Lower leg skin (tissue), 4 donors: Measurements from ENCODE around the gene TCL1B. TPM values are rescaled to one million over a fixed set of nuclear protein-coding genes. Genes with fewer than 3 reads are reported as not detected.

ENCODE experiments used
- DNase-seq, 2 donors: peaks; one replicate each; pipeline ENCODE4 v3.0.0-alpha.2; 2019; ENCODE audit warnings: low spot score in 2 of 2
- H3K4me3 ChIP-seq: fragments of 200-600 bp; sonication (generic); 2 replicates; pipeline ENCODE4 v1.5.1; 2017; ENCODE audit warnings: mild to moderate bottlenecking, low read depth; ENCODE audit not compliant: poor library complexity, severe bottlenecking
- POLR2A ChIP-seq, 2 donors: fragments of 450-650 bp; IDR thresholded peaks; one replicate each; pipeline ENCODE4 v1.6.1; 2016 to 2017; ENCODE audit warnings: antibody characterized with exemption in 2 of 2, mild to moderate bottlenecking in 1 of 2, moderate library complexity in 1 of 2
- WGBS, 2 donors: methylation state at CpG; one replicate each; pipeline ENCODE4 v1.1.5; 2018; 5-methylcytosine and 5-hydroxymethylcytosine counted together
- intact Hi-C: fragments of 100-400 bp; cut with DNase I; formaldehyde crosslinking; loops from one replicate; pipeline ENCODE4 v1.15.0; 2023; ENCODE audit warnings: low total_unique reads
- total RNA-seq, 4 donors: library from RNA; depleted of rRNA; stranded (reverse); fragments of >200 nt; gene quantifications; one replicate each; pipeline ENCODE4 v1.1.0, GENCODE V29; 2016
- TF ChIP-seq, protein P1 (sequence below), 3 donors: fragments of 450-650 bp; IDR thresholded peaks; one replicate each; pipeline ENCODE4 v1.5.1; 2016; ENCODE audit warnings: antibody characterized with exemption in 3 of 3, mild to moderate bottlenecking in 3 of 3, moderate library complexity in 2 of 3

The TCL1B gene
- total RNA-seq, 4 donors from 2014 or later, result not detected

DNA sequence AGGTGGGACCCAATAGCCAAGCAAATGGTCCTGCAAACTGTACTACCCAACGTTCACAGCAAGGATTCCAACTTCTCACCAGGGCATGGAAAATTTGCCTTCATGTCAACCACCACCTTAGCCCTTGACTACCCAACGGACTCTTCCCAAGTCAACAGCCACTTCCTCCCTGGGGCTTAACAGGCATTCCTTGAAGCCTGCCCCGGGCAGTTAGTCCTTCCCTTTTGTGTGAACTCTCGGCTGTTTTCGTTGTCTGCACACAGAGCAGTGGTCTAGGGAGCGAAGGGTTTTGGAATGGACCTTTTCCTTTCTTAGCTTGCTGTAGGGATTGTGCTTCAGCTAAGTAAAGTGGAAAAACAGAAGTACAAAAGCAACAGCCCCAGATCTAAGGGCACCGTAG is 35.2 kb upstream of the TCL1B start:
- DNase-seq, result no peak
- H3K4me3 ChIP-seq, result no peak overlapping the region
- intact Hi-C loops, result no loop called here
- 66 to 77% methylated on average over 7 of the region's 7 CpGs for WGBS, 2 donors
- TF ChIP-seq, protein P1, sequence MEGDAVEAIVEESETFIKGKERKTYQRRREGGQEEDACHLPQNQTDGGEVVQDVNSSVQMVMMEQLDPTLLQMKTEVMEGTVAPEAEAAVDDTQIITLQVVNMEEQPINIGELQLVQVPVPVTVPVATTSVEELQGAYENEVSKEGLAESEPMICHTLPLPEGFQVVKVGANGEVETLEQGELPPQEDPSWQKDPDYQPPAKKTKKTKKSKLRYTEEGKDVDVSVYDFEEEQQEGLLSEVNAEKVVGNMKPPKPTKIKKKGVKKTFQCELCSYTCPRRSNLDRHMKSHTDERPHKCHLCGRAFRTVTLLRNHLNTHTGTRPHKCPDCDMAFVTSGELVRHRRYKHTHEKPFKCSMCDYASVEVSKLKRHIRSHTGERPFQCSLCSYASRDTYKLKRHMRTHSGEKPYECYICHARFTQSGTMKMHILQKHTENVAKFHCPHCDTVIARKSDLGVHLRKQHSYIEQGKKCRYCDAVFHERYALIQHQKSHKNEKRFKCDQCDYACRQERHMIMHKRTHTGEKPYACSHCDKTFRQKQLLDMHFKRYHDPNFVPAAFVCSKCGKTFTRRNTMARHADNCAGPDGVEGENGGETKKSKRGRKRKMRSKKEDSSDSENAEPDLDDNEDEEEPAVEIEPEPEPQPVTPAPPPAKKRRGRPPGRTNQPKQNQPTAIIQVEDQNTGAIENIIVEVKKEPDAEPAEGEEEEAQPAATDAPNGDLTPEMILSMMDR (IDR thresholded peaks at IDR 0.05), result no peak

DNA sequence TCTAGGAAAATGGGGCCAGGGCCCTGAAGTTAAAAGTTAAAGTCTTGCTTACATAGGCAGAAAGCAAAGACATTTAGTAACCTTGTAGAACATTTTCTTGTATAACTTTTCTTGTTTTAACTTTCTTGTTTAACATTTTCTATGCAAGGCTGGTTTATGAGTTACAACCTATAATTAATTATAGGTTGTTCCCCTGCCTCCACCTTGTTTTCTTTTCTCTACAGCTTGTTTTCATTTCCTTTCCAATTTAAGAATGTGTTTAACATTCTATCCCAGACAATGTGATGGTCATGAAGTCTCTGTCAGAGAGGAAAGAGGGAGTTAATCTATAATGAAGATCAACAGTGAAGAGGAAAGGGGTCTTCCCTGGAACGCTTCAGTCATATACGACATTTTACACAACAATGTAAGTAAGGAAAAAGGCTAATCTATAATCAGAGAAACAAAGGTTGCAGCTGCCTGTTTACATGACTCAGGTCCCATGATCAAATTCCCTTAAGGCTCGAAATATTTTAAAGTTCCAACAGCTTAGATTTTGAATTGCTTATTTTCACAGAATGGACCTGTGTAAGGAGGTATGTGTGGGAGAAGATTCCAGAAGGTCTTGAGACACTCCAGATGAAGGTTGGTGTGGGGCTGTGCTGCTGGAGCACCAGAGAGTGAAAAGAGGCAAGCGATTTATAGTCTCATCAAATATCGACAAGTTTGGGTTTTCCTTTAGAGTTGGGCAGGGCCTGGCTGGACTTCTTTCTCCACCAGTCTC is 34.2 kb upstream of the TCL1B start:
- no peak for TF ChIP-seq POLR2A (IDR thresholded peaks at IDR 0.05)
- TF ChIP-seq, protein P1 (IDR thresholded peaks at IDR 0.05), result no peak
- H3K4me3 ChIP-seq, result no peak overlapping the region
- 35 to 48% methylated on average over 5 of the region's 5 CpGs for WGBS, 2 donors
- intact Hi-C loops, result no loop called here
- DNase-seq, result no peak

DNA sequence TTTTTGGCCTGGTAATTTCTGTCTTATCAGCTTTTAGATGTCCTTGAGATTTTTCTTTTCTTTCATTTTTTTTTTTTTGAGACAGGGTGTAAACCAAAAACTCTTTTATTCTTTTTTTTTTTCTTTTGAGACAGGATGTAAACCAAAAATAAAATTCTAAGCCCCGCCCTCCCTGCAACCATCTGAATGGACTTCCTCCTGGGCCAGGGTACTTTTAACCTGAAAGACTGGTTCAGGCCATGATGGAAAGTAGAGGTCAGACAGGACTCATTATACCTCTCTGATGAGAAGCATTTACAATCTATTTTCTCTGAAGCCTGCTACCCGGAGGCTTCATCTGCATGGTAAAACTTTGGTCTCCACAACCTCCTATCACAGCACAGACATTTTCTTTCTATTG is 33.5 kb upstream of the TCL1B start:
- no peak overlapping the region for H3K4me3 ChIP-seq
- TF ChIP-seq, protein P1 (IDR thresholded peaks at IDR 0.05), result no peak
- no peak for TF ChIP-seq POLR2A (IDR thresholded peaks at IDR 0.05)
- intact Hi-C loops, result no loop called here
- WGBS, 2 donors, result 68 to 79% methylated on average over 2 of the region's 2 CpGs
- DNase-seq, result no peak

DNA sequence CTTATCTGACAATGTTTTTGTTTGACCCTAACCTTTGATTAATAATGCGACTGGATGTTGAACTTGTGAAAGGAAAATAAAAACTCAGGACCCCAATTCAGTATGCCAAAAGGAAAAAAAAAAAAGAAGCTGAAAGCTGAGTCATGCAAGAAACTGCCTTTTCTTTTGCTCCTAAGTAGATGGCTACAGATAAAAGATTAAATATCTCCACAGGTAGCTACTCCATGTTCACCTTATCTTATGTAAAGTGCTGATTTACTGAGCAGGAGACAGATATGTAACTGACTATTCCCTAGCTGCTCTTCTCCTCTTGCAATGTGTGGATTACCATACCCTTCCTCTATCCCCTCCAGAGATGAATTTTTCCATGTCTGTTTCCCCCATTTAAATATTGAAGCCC is 30.8 kb upstream of the TCL1B start:
- H3K4me3 ChIP-seq, result no peak overlapping the region
- intact Hi-C loops, result no loop called here
- 88 to 91% methylated on average over 1 of the region's 1 CpG for WGBS, 2 donors
- TF ChIP-seq POLR2A (IDR thresholded peaks at IDR 0.05), result no peak
- TF ChIP-seq, protein P1 (IDR thresholded peaks at IDR 0.05), result no peak
- no peak for DNase-seq

DNA sequence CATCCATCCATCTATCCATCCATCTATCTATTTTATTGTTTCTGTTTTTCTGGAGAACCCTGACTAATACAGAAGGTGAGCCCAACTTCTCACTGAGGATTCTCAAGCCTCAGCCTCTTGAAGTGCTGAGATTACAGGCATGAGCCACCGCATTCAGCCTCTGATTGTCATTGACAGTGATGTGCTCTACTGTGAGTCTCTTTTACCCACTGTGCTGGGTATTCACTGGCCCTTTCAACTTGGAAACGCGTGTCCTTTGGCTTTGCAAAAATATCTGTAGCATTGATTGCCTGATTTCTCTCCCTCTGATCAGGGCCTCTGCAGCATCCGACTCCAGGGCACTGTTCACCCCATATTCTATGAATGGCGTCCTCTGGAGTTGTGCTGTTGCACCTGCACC is 29.6 kb upstream of the TCL1B start:
- TF ChIP-seq, protein P1 (IDR thresholded peaks at IDR 0.05), result no peak
- no peak for TF ChIP-seq POLR2A (IDR thresholded peaks at IDR 0.05)
- WGBS, 2 donors, result 87 to 93% methylated on average over 5 of the region's 5 CpGs
- intact Hi-C loops, result no loop called here
- H3K4me3 ChIP-seq, result no peak overlapping the region
- no peak for DNase-seq

DNA sequence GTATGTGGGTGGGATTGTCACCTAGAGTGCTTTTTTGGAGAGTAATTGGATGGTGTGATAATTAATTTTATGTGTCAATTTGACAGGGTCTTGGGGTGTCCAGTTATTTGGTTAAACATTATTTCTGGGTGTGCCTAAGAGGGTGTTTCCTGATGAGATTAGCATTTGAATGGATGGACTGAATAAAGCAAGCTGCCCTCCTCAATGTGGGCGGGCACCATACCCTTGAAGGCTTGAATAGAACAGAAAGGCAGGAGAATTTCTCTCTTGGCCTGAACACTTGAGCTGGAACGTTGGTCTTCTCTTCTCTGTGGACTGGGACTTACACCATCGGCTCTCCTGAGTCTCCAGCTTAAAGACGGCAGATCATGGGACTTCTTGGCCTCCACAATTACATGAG is 28.8 kb upstream of the TCL1B start:
- no peak for DNase-seq
- TF ChIP-seq POLR2A (IDR thresholded peaks at IDR 0.05), result no peak
- TF ChIP-seq, protein P1 (IDR thresholded peaks at IDR 0.05), result no peak
- intact Hi-C loops, result no loop called here
- H3K4me3 ChIP-seq, result no peak overlapping the region
- 75 to 85% methylated on average over 4 of the region's 4 CpGs for WGBS, 2 donors
